GM10266 (cell line): ENCODE results near the gene NLRP9.

Source experiments
- DNase-seq: peaks from one replicate; pipeline ENCODE4 v3.0.0; 2012; ENCODE audit errors: extremely low spot score
- CTCF ChIP-seq: IDR thresholded peaks from 2 replicates; pipeline ENCODE4 v1.5.1; 2012; ENCODE audit warnings: mild to moderate bottlenecking, low read depth; ENCODE audit not compliant: control insufficient read depth, insufficient read depth; ENCODE audit errors: missing control alignments

The NLRP9 gene

DNA sequence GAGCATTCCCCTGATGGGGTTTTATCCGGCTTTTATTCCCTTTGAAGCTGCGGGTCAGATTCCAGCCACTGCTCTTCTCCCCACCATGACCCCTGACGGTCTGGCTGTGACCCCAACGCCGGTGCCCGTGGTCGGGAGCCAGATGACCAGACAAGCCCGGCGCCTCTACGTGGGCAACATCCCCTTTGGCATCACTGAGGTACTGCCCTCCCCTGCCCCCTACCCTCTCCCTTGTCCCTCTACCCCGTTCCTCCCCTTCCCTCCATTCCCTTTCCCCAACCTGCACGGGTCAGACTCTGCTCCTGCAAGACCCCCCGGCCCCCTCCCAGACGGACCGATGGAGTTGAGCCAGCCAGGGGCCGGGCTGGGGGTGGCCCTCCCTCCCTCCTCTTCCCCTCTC is 77.2 kb downstream of the NLRP9 start:
- no peak for TF ChIP-seq CTCF
- DNase-seq: no peak

GRCh38 chr19:55660404-55660803 is 77.8 kb downstream of the NLRP9 start:
- TF ChIP-seq CTCF: no peak
- DNase-seq: no peak

DNA sequence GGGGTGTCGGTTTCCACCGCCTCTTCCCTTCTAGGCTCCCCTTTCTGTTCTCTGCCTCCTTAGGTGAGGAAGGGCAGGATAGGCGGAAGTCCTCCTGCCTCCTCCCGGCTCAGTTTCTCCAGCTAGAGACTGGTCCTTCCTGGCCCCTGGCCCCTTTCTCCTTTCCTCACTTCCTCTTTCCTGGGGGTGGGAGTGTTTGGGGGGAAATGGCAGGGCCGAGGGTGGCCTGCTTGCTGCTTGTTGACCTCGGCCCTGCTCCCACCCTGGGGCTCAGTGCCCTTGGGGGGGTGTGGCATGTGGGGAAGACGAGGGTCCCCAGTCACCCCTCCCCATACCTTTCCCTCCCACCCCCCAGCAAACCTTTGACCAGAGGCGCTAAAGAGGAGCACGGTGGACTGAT is 78.4 kb downstream of the NLRP9 start:
- no peak for DNase-seq
- TF ChIP-seq CTCF: no peak

DNA sequence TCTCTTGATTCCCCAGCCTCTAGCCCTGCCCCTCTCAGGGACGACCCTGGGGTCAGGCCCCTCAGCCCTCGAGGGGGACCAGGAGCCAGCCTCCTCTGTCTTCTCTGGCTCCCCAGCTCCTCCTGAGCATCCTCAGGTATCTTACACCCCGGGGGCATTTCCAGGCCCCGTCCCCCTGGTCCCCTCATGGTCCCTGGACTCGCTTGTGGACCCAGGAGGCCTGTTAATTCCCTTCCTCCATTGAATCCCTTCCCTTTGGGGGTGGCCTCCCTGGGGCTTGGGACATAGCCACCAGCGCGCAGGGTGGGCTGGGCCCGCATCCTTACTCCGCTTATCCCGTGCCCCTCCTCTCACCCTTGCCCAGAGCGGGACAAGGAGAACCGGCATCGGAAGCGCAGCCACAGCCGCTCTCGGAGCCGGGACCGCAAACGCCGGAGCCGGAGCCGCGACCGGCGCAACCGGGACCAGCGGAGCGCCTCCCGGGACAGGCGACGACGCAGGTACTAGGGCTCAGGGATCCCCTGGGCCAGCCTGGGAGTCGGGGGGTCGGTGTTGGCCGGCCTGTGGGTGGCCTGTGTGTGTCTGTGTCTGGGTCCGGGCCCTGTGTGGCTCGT is 79.2 kb downstream of the NLRP9 start:
- no peak for TF ChIP-seq CTCF
- no peak for DNase-seq
